Middle frontal gyrus (tissue), 1 donor: Measurements from ENCODE around the gene ARHGAP24.
"Not testable (repeated sequence)": the region's sequence is repeated elsewhere in the genome, so short reads cannot be mapped to it uniquely, and the experiment has no call there.

Experiments used
- DNase-seq: peaks from one replicate; pipeline ENCODE4 v3.0.0-alpha.2; 2015; ENCODE audit warnings: low spot score; ENCODE audit errors: extremely low spot score

ARHGAP24 gene

GRCh38 chr4:85644061-85644460 lies 169.1 kb downstream of the ARHGAP24 start:
- DNase-seq = no peak

GRCh38 chr4:85650908-85651307 lies 176.0 kb downstream of the ARHGAP24 start:
- no peak for DNase-seq

- no peak for DNase-seq
Measured at GRCh38 chr4:85656759-85657505, 182.0 kb downstream of the ARHGAP24 start.

- no peak for DNase-seq
Measured at GRCh38 chr4:85658766-85659439, 184.0 kb downstream of the ARHGAP24 start.

- no peak for DNase-seq
Measured at GRCh38 chr4:85659610-85660218, 184.8 kb downstream of the ARHGAP24 start.

GRCh38 chr4:85666625-85667024 lies 191.7 kb downstream of the ARHGAP24 start:
- not testable (repeated sequence) for DNase-seq

- DNase-seq = no peak
Measured at GRCh38 chr4:85669204-85669603, 194.3 kb downstream of the ARHGAP24 start.

- DNase-seq = no peak
Measured at GRCh38 chr4:85669992-85670548, 195.1 kb downstream of the ARHGAP24 start.

- no peak for DNase-seq
Measured at GRCh38 chr4:85671120-85671519, 196.2 kb downstream of the ARHGAP24 start.

- DNase-seq = no peak
Measured at GRCh38 chr4:85672116-85672515, 197.2 kb downstream of the ARHGAP24 start.

- no peak for DNase-seq
Measured at GRCh38 chr4:85672959-85673358, 198.0 kb downstream of the ARHGAP24 start.

- DNase-seq = no peak
Measured at GRCh38 chr4:85673540-85673939, 198.6 kb downstream of the ARHGAP24 start.

GRCh38 chr4:85675076-85676049 lies 200.4 kb downstream of the ARHGAP24 start:
- no peak for DNase-seq

- no peak for DNase-seq
Measured at GRCh38 chr4:85676050-85676425, 201.1 kb downstream of the ARHGAP24 start.

- DNase-seq = no peak
Measured at GRCh38 chr4:85676850-85677590, 202.1 kb downstream of the ARHGAP24 start.

GRCh38 chr4:85681221-85681657 lies 206.3 kb downstream of the ARHGAP24 start:
- peak; percentile 22 for DNase-seq

GRCh38 chr4:85681921-85682320 lies 207.0 kb downstream of the ARHGAP24 start:
- DNase-seq = no peak

GRCh38 chr4:85682391-85682790 lies 207.4 kb downstream of the ARHGAP24 start:
- DNase-seq = no peak

- DNase-seq = no peak
Measured at GRCh38 chr4:85684676-85685075, 209.7 kb downstream of the ARHGAP24 start.

GRCh38 chr4:85686398-85686797 lies 211.4 kb downstream of the ARHGAP24 start:
- no peak for DNase-seq
